ENCODE results near the gene NTPCR.

The NTPCR gene

GRCh38 chr1:232927830-232928505 is 22.4 kb upstream of the NTPCR start:
- DNase-seq: no peak

DNA sequence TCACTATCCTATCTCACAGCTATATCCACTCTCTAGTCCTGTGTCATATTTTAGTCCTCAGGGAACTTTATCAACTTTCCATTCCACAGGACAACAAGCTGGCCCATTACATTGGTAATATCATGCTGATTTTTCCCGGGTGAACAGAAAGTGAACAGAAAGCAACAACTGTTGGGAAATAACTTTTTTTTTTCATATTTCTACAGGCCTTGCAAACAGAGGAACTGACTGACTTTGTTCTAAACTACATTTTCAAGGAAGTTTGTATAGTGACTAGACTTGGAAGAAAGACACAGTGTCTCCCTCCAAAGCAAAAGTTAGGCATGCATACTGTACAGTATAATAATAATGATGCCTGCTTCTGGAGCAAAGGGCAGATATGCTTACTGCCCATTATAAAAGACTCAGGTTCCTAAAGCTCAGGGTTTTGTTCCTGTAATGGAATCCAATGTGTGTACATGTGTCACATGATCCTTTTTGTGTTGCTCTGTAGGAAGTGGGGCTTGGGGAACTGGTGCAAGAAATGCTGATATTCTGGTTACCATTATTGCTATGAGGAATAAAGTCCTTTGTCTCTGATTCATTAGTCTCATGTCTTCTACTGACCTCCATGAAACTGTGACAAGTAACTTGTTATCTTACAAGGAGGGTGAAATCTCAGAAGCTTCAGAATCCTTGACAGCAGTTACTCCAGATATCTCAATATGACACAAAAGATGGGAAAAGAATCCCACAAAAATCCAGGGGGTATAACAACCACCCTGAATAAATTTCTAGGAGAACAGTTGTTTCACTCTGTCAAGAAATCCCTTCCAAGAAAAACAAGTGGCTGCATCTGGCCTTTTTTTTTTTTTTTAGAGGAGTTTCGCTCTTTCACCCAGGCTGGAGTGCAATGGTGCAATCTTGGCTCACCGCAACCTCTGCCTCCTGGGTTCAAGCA is 17.7 kb upstream of the NTPCR start:
- DNase-seq: peak in 1 of 2 experiments; percentile 25

DNA sequence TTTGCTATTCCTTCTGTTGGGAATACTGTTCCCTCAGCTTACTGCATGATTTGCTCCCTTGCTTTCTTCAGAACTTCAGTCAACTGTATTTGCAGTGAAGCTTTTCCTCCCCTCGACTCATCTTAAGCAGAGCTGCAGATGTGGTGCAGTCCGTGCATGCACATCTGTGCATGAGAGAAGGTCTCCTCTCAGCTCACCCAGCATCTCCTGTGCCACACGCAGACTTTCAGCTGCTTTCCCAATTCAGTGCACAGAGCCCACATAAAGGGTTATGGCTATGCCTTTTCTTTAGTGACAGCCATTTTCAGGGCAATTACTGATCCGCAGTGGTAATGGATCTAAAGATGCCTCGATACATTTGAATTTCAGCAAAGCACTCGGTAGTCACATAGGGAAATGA is 13.5 kb upstream of the NTPCR start:
- DNase-seq: no peak

DNA sequence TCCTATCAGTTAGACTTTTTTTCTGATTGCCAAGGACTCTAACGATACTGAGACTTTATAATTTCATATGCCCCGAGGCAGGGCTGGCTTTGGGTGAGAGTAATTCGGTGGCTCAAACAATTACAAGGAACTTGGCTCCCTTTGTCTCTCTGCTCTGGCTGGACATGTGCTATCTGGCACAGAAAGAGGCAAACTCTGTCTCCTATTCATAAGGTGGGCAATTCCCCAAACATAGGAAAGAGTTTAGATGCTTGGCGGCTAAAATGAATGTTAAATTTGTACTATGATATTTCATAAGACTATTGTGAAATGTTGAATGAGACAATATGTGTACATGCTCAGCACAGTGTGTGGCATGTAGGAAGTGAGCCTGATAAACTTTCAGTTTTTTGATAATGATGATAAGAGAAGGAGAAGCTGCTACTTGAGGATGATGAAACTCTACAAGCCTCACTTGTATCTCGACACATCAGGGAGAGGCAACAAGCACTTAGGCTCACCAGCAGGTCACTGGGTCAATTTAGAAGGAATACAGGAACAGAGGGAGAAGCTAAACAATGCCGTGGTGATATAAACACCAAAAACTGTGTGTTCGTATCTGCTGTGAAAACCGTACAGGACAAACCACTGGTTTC is 12.6 kb upstream of the NTPCR start:
- DNase-seq: peak; percentile 71 to 77

DNA sequence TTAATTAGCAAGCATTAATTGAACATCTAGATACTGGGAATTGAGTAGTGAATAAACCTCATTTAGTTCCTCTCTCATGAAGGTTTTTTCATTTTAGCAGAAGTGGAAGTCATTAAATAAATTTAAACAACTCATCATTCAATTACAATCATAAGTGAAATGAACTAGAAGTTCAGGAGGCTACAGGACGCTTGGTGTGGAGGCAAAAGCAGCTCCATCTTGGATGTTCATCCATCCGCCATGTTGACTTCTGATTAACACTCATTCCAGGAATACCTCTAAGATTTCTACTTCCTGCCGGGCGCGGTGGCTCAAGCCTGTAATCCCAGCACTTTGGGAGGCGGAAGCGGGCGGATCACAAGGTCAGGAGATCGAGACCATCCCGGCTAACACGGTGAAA is 11.5 kb upstream of the NTPCR start:
- DNase-seq: no peak

- DNase-seq: no peak
Measured at GRCh38 chr1:232939748-232940147, 10.7 kb upstream of the NTPCR start.

GRCh38 chr1:232940262-232940661 is 10.1 kb upstream of the NTPCR start:
- no peak for DNase-seq

DNA sequence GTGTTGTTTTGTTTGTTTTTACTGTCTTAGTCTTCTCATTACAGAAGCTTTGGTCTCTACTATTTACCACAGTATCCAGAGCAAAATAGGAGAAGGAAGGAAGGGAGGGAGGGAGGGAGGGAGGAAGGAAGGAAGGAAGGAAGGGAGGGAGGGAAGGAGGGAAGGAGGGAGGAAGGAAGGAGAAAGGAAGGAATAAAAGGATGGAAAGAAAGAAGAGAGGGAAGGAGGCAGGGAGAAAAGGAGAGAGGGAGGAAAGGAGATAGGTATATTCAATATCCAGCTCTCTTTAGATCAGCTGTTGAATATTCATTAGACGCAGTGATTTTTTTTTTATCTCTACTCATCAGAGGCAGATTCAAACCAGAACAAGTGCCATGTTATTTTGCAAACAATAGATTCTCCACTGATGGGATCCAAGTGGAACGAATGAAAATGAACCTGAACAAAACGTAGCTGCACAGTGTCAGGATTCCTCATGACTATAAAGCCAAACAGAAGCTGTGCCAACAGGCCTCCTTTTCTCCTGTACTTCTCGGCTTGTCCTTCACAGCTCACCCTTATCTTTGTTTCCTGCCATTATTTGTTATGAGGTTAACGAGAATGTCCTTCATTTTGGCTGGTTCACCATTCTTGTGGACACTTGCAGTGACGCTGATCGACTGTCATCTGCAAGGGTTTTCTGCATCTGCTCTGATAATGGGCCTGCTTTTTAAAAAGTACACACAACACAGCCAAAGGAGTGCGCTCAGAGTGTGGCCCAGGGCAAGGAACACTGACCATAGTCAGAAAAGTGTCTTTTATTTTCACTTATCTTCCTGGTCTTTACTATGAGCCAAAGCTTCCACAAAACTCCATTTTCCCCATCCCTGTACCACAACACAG is 7.8 kb upstream of the NTPCR start:
- DNase-seq: no peak

DNA sequence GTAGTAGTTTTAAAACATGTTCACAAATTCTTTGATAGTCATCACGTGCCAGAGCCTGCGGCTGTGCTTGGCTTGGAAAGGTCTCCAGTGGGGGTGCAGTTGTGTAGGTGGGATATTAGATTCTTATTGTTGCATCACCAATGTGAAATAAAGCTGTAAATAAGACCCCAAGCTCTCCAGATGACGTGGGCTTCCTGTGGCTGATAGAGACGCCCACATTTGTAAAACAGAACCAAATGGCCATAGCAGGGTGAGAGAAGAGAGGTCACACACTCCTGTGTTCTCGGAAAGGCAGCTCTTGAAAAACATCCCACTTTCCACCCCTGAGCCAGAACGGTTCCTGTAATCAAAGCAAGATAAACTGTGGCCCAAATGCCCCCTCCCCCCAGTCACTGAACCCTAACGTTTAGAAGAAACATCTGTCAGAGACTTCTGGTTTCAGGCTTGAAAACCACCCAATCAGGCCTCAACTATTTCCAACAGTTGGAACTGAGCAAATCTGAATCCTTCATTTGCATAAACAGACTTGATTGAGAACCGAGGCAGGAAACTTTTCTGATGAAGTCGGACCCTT is 6.6 kb upstream of the NTPCR start:
- DNase-seq: no peak

GRCh38 chr1:232944347-232944746 is 6.1 kb upstream of the NTPCR start:
- DNase-seq: peak in 1 of 2 experiments; percentile 2

DNA sequence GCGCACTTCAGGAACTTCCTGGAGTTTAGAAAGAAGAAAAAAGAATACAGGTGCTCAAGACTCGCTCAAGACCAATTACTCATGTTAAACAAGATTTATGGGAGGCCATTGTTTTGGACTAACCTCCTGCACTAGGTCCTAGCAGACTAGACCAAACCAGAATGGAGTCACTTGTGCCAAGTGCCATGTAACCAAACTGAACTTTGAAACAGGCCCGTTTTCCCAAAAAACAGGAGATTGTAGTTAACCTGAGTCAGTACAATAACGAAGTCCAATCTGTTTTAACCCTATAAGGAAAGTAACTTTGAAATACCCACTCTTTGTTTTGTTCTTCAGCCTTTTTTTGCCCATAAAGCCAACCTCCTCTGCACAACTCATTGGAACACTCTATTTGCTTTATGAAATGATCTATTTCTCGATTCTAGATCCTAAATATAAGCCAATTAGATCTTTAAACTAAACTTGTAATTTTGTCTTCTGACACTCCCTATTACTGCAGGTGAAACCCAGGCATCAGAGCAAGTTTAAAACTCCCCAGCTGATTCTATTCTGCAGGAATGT is 695 bp upstream of the NTPCR start:
- no peak for DNase-seq

DNA sequence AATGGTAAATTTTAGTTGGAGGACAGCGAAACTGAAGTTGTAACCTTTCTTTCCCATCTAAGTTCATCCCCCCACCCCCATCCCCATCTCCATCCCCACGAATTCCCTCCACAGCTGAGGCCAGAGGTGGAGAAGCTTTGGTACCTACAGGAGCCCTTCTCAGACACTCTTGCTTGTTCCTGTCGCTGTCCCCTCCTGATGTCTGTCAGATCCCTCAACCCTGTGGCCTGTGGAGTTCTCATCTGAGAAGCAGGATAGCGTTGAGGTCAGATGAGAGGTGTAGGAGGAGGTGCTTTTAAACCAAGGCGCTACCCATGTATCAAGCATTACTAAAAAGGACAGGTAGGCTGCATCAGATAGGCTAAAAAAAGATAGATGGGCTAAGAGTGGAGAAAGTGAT is 769 bp downstream of the NTPCR start:
- peak; percentile 4 to 25 for DNase-seq

- no peak for DNase-seq
Measured at GRCh38 chr1:232951605-232952004, 1.2 kb downstream of the NTPCR start.

DNA sequence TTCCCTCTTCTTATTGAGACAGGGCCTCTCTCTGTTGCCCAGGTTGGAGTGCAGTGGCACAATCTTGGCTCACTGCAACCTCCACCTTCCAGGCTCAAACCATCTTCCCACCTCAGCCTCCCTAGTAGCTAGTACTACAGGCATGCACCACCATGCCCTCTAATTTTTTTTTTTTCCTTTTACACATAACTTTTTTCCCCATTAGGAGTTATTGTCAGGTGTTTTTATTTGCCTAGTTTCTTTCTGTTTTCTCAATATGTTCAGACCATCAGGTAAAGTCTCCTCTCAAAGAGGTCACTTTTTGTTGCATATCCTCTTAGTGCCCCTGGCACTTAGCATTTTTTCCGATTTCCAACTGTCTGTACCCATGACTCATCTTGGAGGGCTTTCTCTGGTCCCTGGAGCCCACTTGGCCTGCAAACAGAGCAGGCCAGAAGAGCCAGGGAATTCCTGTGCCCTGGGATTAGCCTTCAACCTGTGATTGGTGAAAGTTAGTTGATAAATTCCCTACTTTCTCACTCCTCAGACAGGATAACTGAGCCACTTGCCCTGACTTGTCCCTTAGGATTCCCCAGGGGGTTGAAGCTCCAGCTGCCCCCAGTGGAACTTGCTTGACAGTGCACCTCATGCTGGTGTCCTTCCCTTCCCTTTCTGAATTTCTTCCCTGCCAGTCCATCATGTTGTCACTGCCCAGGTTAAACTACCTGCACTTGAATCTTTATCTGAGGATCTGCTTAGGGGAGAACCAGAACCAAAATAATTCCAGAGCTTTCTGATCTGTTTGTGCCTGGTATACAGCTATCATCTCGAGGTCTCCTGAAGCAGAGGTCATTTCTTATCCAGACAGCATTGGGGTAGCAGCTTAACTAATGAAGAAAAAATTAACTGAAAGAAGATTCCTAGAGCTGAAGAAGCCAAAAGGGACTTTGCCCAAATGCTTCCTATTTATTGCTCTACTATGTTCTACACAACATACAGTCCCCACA is 2.4 kb downstream of the NTPCR start:
- DNase-seq: peak; percentile 43 to 57

DNA sequence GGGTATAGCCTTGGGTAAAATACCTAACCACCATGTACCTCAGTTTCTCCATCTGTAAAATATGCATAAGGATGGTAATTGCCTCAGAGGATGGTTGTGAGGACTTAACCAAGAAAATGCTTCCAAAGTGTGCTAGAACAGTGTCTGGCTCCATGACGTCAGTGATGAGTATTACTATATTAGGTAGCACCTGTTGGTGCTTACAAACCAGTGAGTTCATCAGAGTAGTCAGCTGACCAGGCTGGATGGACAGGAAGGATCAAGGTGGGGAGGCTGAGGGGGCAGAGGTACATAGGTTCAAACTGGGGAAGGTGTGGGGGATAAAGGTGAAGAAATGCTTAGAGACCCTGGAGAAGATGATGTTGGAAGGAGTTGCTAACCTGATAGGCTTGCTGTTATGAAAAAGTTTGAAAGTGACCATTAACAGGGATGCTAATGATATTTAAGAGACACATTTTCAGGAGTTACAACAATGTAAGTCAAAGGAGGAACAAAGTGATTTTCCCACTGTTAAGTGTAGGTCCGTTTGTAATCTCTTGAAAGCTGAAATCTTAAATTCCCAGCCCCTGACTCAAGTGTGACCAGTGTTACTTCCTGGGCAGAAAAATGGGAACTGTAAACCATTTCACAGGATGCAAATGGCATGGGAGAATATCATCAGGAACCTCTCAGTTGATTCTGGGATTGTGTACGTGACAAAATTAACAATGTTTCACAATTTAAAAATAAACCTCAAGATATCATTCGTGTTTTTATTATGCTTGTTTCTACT is 4.4 kb downstream of the NTPCR start:
- DNase-seq: no peak

GRCh38 chr1:232956081-232956480 is 5.7 kb downstream of the NTPCR start:
- no peak for DNase-seq

- no peak for DNase-seq
Measured at GRCh38 chr1:232958067-232958466, 7.7 kb downstream of the NTPCR start.

- peak; percentile 56 to 57 for DNase-seq
Measured at GRCh38 chr1:232962761-232963745, 12.6 kb downstream of the NTPCR start.

DNA sequence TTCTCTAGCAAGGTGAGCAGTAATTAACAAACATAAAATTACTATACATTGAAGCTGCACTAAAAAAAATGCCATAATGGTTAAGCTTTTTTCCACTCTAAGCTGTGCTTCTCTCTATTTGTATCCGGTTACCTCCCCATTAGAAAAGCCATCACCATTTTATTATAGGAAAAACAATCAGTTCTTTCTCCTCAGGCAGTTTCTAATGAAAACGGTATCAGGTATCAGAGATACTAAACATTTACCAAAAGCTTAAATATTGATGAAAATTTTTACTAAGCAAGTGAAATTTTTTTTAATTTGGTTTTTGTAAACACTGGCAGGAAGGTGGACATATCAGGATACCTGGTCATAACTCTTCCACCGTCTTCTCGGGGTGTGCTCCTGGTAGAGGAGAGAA is 14.2 kb downstream of the NTPCR start:
- DNase-seq: no peak

Data from AML-193 (cell line).